Ovary (tissue), 3 donors: ENCODE data around the gene HUWE1.

ENCODE experiments used
- CTCF ChIP-seq, 3 donors: fragments of 450-650 bp in 2 of 3; fragments of 200-600 bp in 1 of 3; IDR thresholded peaks; one replicate each; pipeline versions ENCODE4 v1.5.1 to v1.8.0; 2016 to 2022; ENCODE audit warnings: antibody characterized with exemption in 3 of 3, mild to moderate bottlenecking in 1 of 3
- EP300 ChIP-seq: sonication (generic); formaldehyde crosslinking; IDR thresholded peaks from one replicate; pipeline ENCODE4 v1.6.1; 2017; ENCODE audit warnings: antibody characterized with exemption
- POLR2A ChIP-seq: fragments of 450-650 bp; IDR thresholded peaks from one replicate; pipeline ENCODE4 v1.6.1; 2017; ENCODE audit warnings: antibody characterized with exemption, mild to moderate bottlenecking, moderate library complexity
- donor health status: DM: no; HTN: no; CAD: no.

- TF ChIP-seq CTCF (IDR thresholded peaks at IDR 0.05), result no peak
- no peak for TF ChIP-seq POLR2A
- no peak for TF ChIP-seq EP300
These were observed 69.6 kb downstream of the HUWE1 start for GRCh38 chrX:53616946-53617345.
